Testis (tissue), 3 donors: ENCODE measurements around the gene ABHD16A. TPM values are rescaled to one million over a fixed set of nuclear protein-coding genes. Genes with fewer than 3 reads are reported as not detected.

Experiments used
- DNase-seq: peaks from one replicate; pipeline ENCODE4 v3.0.0-alpha.2; 2019
- H3K27ac ChIP-seq, 2 donors: fragments of 200-600 bp; sonication (generic); one replicate each; pipeline ENCODE4 v1.5.1; 2019
- H3K27me3 ChIP-seq: fragments of 200-600 bp; sonication (generic); one replicate; pipeline ENCODE4 v1.5.1; 2019
- H3K36me3 ChIP-seq: fragments of 200-600 bp; sonication (generic); one replicate; pipeline ENCODE4 v1.5.1; 2017; ENCODE audit warnings: low read depth; ENCODE audit errors: missing control alignments
- H3K4me1 ChIP-seq: fragments of 200-600 bp; sonication (generic); one replicate; pipeline ENCODE4 v1.5.1; 2019
- H3K4me3 ChIP-seq, 2 donors: fragments of 200-600 bp; sonication (generic); one replicate each; pipeline ENCODE4 v1.5.1; 2017 to 2019
- H3K9me3 ChIP-seq: fragments of 200-600 bp; sonication (generic); one replicate; pipeline ENCODE4 v1.5.1; 2017
- POLR2A ChIP-seq: fragments of 450-650 bp; IDR thresholded peaks from one replicate; pipeline ENCODE4 v1.6.1; 2017; ENCODE audit warnings: antibody characterized with exemption, mild to moderate bottlenecking, moderate library complexity
- WGBS, 2 donors: methylation state at CpG; one replicate each; pipeline ENCODE4 v1.1.5; 2018; 5-methylcytosine and 5-hydroxymethylcytosine counted together
- intact Hi-C: fragments of 100-400 bp; cut with DNase I; formaldehyde crosslinking; loops from one replicate; pipeline ENCODE4 v1.15.1; 2023; ENCODE audit warnings: low total_unique reads
- polyA plus RNA-seq: library from polyadenylated mRNA; stranded (reverse); fragments of 350-450 nt; fragmentation: Illumina TruSeq; extraction: RNeasy Lipid Tissue Mini Kit (QIAGEN cat#74804); gene quantifications from one replicate; pipeline ENCODE4 v1.2.3, GENCODE V29; 2014; ENCODE audit warnings: low read depth, low replicate concordance; ENCODE audit not compliant: insufficient read depth
- total RNA-seq, 2 donors: library from RNA; depleted of rRNA; stranded (reverse); fragments of >200 nt; gene quantifications; one replicate each; pipeline ENCODE4 v1.2.3, GENCODE V29; 2016
- TF ChIP-seq, protein P1 (sequence below), 3 experiments: fragments of 450-650 bp in 2 of 3; fragments of 200-600 bp in 1 of 3; sonication (generic) in 1 of 3; IDR thresholded peaks; one replicate each; pipeline ENCODE4 v1.5.1; 2016 to 2019; ENCODE audit warnings: antibody characterized with exemption in 3 of 3, mild to moderate bottlenecking in 2 of 3, moderate library complexity in 1 of 3

Gene ABHD16A
- total and polyA plus RNA-seq, 3 donors from 2014 or later = 77.0 to 108 (median 85.9) TPM

DNA sequence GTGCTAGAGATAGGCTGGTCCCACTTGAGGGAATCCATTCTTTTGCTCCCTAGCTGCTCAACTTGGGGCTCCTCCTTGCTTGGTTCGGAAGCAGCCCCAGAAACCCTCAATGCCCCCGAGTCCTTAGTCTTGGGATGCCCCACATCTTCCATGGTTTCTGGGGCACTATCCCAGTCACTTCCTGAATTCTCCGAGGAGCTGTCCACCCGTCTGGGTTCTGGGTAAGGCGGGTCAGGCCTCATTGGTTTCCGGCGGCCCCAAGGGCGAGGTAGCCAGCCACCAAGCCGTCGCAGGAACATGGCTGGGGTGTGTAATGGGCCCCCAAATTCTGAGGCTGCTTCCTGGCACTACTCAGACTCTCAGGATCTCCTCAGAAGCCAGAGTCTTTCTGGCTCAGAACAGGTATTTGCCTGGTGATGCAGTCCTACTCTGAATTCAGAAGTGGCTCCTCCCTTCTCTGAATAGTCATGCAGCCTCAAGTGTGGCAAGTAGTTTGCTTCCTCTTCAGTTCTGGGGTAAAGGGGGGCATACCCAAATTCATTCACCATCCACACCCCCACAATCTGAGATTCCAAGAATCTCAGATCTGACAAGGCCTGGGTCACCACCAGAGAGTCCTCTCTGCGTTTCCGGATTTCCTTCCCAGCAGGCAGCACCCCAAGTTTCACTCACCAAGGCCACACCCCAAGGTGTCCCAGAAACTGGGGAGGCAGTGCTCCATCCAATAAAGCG lies 43.3 kb downstream of the ABHD16A start:
- Histone ChIP-seq H3K4me3 (peak overlapping the region; percentile 60 to 79), H3K9me3 (no peaks in the 10 kb centered on the region), H3K27ac (peak overlapping the region; percentile 59 to 85), H3K27me3 (no peaks in the 10 kb centered on the region), H3K36me3 (no peaks in the 10 kb centered on the region), H3K4me1 (peaks cover 42% of the 10 kb centered on the region)
- TF ChIP-seq POLR2A = no peak
- TF ChIP-seq, protein P1, sequence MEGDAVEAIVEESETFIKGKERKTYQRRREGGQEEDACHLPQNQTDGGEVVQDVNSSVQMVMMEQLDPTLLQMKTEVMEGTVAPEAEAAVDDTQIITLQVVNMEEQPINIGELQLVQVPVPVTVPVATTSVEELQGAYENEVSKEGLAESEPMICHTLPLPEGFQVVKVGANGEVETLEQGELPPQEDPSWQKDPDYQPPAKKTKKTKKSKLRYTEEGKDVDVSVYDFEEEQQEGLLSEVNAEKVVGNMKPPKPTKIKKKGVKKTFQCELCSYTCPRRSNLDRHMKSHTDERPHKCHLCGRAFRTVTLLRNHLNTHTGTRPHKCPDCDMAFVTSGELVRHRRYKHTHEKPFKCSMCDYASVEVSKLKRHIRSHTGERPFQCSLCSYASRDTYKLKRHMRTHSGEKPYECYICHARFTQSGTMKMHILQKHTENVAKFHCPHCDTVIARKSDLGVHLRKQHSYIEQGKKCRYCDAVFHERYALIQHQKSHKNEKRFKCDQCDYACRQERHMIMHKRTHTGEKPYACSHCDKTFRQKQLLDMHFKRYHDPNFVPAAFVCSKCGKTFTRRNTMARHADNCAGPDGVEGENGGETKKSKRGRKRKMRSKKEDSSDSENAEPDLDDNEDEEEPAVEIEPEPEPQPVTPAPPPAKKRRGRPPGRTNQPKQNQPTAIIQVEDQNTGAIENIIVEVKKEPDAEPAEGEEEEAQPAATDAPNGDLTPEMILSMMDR (IDR thresholded peaks at IDR 0.05) = no peak
- intact Hi-C loops = no loop called here
- DNase-seq = no peak
- WGBS, 2 donors = 31 to 32% methylated on average over 12 of the region's 13 CpGs

DNA sequence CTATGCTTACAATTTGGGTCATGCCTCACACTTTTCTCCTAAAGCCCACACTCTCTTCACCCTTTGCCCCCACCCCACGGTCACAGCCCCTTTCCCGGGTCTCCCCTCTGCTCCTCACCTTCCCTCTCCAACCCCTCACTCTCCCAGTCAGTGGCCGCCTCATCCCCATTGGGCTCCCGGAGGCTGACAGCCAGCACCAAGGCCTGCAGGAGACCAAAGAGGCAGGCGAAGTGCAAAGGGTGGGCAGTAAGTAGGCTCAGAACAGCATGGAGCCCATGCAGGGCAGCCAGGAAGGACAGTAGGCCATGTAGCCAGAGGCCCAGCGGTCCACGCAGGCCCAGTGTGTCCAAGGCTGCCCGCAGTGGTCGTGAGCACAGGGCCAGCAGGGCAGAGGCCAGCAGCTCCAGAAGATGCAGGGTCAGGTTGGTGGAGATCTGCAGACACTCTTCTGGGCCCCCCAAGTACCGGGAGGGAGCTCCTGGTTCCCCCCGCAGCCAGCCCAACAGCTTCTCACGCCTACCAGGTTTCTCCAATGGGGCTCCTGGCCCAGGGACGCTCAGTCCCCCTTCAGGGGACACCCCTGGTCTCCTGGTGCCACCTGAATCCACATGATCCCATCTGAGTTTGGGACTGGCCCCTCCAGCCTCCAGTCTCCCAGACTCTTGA lies 44.0 kb downstream of the ABHD16A start:
- no peaks in the 10 kb centered on the region for H3K27me3 ChIP-seq
- no peak for TF ChIP-seq POLR2A
- TF ChIP-seq, protein P1 (IDR thresholded peaks at IDR 0.05) = no peak
- H3K4me1 ChIP-seq = peaks cover 37% of the 10 kb centered on the region
- no peaks in the 10 kb centered on the region for H3K36me3 ChIP-seq
- DNase-seq = no peak
- intact Hi-C loops = no loop called here
- no peaks in the 10 kb centered on the region for H3K9me3 ChIP-seq
- H3K27ac ChIP-seq = peak overlapping the region in 1 of 2 donors; percentile 85
- 78 to 84% methylated on average over 5 to 13 of the region's 13 CpGs for WGBS, 2 donors
- peak overlapping the region; percentile 60 to 79 for H3K4me3 ChIP-seq

DNA sequence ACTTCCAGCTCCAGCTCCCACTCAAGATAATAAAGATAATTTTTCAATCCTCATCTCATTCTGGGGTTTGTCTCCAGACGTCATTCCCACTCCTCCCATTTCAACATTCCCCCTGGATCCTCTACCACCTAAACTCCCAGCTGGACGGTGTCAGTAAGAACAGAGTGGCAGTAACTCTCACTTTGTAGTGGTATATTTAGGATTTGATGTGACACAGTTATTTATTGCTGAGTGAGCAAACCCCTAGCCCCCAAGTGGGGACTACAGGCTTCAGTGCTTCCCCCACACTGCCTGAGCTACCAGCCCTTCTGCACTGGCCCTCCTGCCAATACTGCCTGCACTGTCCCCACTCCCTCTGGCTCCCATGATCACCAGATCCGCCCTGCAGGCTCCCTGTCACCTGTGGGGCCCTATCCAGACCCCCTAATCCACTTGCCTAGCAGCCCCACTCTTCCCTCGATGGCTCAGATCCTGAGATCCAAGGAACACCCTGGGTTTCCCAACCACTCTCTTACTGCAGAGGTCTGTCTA lies 44.9 kb downstream of the ABHD16A start:
- H3K9me3 ChIP-seq = no peaks in the 10 kb centered on the region
- intact Hi-C loops = no loop called here
- no peak overlapping the region for H3K4me3 ChIP-seq
- peaks cover 34% of the 10 kb centered on the region for H3K4me1 ChIP-seq
- 68 to 83% methylated on average over 4 of the region's 4 CpGs for WGBS, 2 donors
- TF ChIP-seq, protein P1 (IDR thresholded peaks at IDR 0.05) = no peak
- TF ChIP-seq POLR2A = no peak
- H3K27me3 ChIP-seq = no peaks in the 10 kb centered on the region
- H3K27ac ChIP-seq = no peak overlapping the region
- no peaks in the 10 kb centered on the region for H3K36me3 ChIP-seq
- no peak for DNase-seq

DNA sequence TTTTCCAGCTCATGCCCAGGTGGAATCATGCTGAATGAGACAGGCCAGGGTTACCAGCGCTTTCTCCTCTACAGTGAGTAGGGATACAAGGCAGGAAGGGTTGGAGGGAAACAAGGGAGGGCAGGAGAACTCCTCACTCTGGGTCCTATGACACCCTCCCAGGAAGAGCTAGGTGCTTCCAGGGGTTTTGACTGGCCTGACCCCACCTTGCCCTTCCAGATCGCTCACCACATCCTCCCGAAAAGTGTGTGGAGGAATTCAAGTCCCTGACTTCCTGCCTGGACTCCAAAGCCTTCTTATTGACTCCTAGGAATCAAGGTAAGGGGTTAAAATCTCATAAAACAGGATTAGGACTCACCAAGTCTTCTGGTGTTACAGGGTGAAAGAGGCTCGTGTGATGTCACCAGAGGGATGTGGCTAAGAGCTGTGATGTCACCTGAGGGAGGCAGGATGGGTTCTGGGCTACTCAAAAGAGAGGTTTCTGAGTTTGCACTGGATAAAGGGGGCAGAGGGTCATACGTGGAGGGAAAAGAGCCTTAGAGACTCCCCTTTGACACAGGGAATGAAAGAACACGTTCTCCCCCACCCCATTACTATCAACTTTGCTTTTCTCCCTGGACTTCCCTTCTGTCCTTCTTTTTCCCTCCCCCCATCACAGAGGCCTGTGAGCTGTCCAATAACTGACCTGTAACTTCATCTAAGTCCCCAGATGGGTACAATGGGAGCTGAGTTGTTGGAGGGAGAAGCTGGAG lies 45.5 kb downstream of the ABHD16A start:
- Histone ChIP-seq H3K27me3 (no peaks in the 10 kb centered on the region), H3K9me3 (no peaks in the 10 kb centered on the region), H3K4me1 (peaks cover 29% of the 10 kb centered on the region), H3K4me3 (no peak overlapping the region), H3K27ac (no peak overlapping the region), H3K36me3 (no peaks in the 10 kb centered on the region)
- no peak for DNase-seq
- TF ChIP-seq, protein P1 (IDR thresholded peaks at IDR 0.05) = no peak
- TF ChIP-seq POLR2A = no peak
- WGBS, 2 donors = 77 to 78% methylated on average over 6 of the region's 6 CpGs
- intact Hi-C loops = no loop called here
